Thymus (tissue), 11 donors: ENCODE data around the gene CCDC12. TPM values are rescaled to one million over a fixed set of nuclear protein-coding genes. Genes with fewer than 3 reads are reported as not detected.

Experiments used
- DNase-seq, 9 donors: peaks; one replicate each; pipeline ENCODE4 v3.0.0-alpha.2; 2013; ENCODE audit warnings: low spot score in 9 of 9, low read depth in 6 of 9, missing footprints in 1 of 9
- H3K27ac ChIP-seq, 2 donors: one replicate each; pipeline ENCODE4 v1.5.1; 2013; ENCODE audit warnings: control low read depth in 1 of 2, low read depth in 1 of 2, low read length in 1 of 2, mild to moderate bottlenecking in 1 of 2, moderate library complexity in 1 of 2
- H3K27me3 ChIP-seq, 2 donors: one replicate each; pipeline ENCODE4 v1.5.1; 2013; ENCODE audit warnings: low read length in 1 of 2; ENCODE audit not compliant: control insufficient read depth in 2 of 2, insufficient read depth in 1 of 2
- H3K36me3 ChIP-seq, 2 donors: one replicate each; pipeline ENCODE4 v1.5.1; 2013; ENCODE audit warnings: low read length in 1 of 2, mild to moderate bottlenecking in 1 of 2, moderate library complexity in 1 of 2; ENCODE audit not compliant: control insufficient read depth in 2 of 2, insufficient read depth in 2 of 2
- H3K4me1 ChIP-seq, 2 donors: one replicate each; pipeline ENCODE4 v1.5.1; 2013; ENCODE audit warnings: low read length in 2 of 2; ENCODE audit not compliant: control insufficient read depth in 2 of 2, insufficient read depth in 2 of 2
- H3K4me3 ChIP-seq, 2 donors: one replicate each; pipeline ENCODE4 v1.5.1; 2013; ENCODE audit warnings: low read length in 2 of 2, control low read depth in 1 of 2, mild to moderate bottlenecking in 1 of 2
- H3K9me3 ChIP-seq, 2 donors: one replicate each; pipeline ENCODE4 v1.5.1; 2013; ENCODE audit warnings: low read length in 1 of 2, mild to moderate bottlenecking in 1 of 2; ENCODE audit not compliant: control insufficient read depth in 2 of 2, insufficient read depth in 1 of 2
- WGBS: extraction: QIAGEN DNeasy Blood & Tissue Kit; methylation state at CpG from one replicate; pipeline ENCODE4 v1.1.7; 2013; 5-methylcytosine and 5-hydroxymethylcytosine counted together
- polyA plus RNA-seq: library from polyadenylated mRNA; stranded (reverse); fragments of 200-250 nt; gene quantifications from one replicate; pipeline ENCODE4 v1.2.3, GENCODE V29; 2013
- total RNA-seq: library from RNA; stranded (reverse); fragments of 120-200 nt; gene quantifications from one replicate; pipeline ENCODE4 v1.2.4, GENCODE V29; 2013
- donor health status: healthy.

The CCDC12 gene
- total and polyA plus RNA-seq, 2 donors = 47.4 to 83.9 TPM

DNA sequence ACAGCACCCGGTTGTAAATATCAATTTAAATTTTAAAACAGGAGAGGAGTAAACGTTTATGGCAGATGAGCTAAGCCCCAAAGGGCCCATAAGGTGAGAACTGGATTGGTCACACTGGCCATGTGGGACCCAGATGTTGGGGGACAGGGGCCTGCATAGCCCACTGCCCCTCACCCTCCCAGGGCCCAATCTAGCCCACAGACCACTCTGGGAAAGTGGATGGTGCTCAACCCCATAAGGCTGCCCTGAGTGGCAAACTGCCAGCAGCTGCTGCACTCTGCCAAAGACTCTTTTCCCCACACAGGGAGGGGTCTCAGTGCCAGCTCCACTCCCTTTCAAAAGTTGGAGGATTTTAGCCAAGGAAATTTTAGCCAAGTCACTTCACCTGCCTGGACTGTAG is 42.5 kb downstream of the CCDC12 start:
- H3K9me3 ChIP-seq = peaks cover 0 to 3% of the 10 kb centered on the region in 2 donors
- 97% methylated on average over 2 of the region's 2 CpGs for WGBS
- H3K36me3 ChIP-seq = peaks cover 57 to 70% of the 10 kb centered on the region in 2 donors
- H3K4me3 ChIP-seq = no peak overlapping the region
- no peak for DNase-seq
- H3K27ac ChIP-seq = peak overlapping the region in 1 of 2 donors; percentile 8
- peaks cover 11 to 46% of the 10 kb centered on the region in 2 donors for H3K4me1 ChIP-seq
- H3K27me3 ChIP-seq = no peaks in the 10 kb centered on the region

DNA sequence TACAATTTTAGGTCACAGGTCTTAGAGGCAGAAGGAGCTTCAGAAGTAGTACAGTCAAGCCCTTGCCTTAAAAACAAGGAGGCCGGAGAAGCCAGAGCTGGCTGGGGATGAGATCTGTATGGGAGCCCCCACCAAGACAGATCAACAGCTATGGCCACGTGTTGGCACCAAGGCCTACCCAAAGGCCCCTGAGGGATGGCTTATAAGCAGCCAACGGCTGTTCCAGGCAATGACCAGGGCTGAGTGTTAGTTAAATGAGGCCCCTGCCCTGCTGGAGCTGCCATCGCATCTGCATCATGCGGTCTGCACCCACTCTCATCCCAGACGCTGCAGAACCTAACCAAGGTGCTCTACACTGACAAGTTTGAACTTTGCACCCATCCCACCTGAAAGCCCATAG is 43.3 kb downstream of the CCDC12 start:
- peaks cover 11 to 39% of the 10 kb centered on the region in 2 donors for H3K4me1 ChIP-seq
- no peaks in the 10 kb centered on the region for H3K27me3 ChIP-seq
- peaks cover 0 to 6% of the 10 kb centered on the region in 2 donors for H3K9me3 ChIP-seq
- peaks cover 50 to 67% of the 10 kb centered on the region in 2 donors for H3K36me3 ChIP-seq
- WGBS = 88% methylated on average over 6 of the region's 6 CpGs
- no peak overlapping the region for H3K27ac ChIP-seq
- H3K4me3 ChIP-seq = no peak overlapping the region
- DNase-seq = no peak

DNA sequence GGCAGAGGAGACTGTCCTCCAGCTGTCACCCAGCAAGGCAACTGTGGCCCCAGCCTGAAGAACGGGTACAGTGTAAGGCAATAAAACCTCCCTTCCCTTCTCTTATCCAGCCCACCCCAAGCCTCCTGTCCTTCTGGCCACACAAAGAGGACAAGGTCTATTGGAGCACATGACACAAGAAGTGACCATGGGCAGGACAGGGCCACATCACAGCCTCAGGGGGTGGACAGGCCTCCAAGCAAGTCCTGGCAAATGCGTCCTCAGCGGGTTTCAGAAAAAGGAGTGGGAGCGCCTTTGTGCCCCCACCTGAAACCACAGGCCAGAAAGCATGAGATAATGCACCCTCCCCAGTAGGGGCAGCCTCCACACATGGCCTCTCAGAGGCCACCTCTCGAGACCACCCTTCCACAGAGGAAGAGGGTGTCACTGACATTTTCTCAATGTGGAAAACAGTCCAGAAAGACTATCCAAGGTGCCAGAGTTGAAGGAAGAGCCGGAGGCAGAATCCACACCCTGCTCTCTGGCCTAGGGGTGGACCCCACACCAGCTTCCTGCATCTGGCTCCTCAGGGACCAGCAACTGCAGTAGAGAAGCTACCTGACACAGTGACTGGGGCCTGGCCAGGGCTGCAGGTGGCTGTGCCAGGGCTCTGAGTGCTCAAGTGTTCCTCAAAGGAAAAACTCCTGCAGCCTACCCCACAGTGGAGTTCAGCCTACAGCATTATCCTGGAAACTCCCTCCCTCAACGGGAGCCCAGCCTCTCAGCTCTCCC is 43.9 kb downstream of the CCDC12 start:
- Histone ChIP-seq H3K4me1 (peaks cover 11 to 43% of the 10 kb centered on the region in 2 donors), H3K27me3 (no peaks in the 10 kb centered on the region), H3K9me3 (peaks cover 0 to 12% of the 10 kb centered on the region in 2 donors), H3K36me3 (peaks cover 48 to 66% of the 10 kb centered on the region in 2 donors), H3K4me3 (no peak overlapping the region), H3K27ac (peak overlapping the region in 1 of 2 donors; percentile 36)
- DNase-seq = no peak
- 87% methylated on average over 7 of the region's 7 CpGs for WGBS

DNA sequence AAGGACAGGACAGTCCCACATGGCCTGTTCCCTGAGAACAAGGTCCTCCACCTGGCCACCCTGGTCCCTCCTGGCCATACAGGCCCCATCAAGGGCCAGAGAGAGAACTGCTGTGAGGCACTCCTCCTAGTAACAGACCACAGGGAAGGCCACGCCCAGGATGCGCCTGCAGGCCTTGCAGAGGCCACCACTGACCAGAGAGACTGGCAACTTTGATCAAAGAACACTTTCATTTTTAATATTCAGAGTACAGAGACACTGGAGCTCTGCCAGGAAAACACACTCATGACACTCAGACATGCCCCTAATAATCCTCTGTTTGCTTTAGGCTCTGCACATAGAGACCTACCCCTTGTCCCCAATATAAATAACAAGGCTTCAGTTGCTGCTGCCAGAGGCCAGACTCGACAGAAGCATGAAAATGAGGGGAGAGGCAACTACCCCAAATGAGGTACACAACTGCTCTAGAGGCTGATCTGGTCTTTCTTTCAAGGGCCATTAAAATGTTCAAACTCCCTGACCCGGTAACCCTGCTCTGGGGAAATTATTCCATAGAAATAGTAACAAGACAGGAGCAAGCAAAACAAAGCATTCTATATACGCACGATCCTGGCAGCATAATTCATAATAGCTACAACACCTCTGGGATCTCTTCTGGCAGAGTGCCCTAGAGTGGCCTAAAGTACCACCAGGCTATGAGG is 44.8 kb downstream of the CCDC12 start:
- Histone ChIP-seq H3K27me3 (no peaks in the 10 kb centered on the region), H3K27ac (peak overlapping the region; percentile 10 to 25), H3K4me1 (peaks cover 15 to 51% of the 10 kb centered on the region in 2 donors), H3K36me3 (peaks cover 41 to 61% of the 10 kb centered on the region in 2 donors), H3K4me3 (no peak overlapping the region), H3K9me3 (peaks cover 0 to 14% of the 10 kb centered on the region in 2 donors)
- 77% methylated on average over 6 of the region's 6 CpGs for WGBS
- DNase-seq = no peak

DNA sequence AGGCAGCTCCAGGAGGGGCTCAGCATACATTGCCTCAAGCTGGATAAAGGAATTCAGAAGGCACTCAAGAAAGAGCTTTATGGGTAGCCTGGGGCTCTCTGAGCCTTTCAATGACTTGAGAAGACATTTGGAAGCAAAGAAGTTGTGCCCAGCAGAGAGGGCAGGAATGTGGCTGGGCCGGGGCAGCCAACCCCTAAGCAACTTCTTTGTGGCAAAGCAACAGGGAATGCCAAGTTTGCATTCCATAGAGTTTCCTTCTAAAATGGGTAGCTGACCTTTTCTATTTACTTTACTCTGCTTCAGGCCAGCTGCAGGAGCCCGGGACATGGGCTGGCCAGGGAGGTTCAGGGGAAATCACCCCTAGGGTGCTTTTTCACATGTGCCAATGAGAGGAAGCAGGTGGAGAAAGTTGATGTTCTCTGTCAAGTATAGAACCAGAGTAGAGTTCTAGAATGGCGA is 45.6 kb downstream of the CCDC12 start:
- Histone ChIP-seq H3K4me1 (peaks cover 23 to 59% of the 10 kb centered on the region in 2 donors), H3K27me3 (no peaks in the 10 kb centered on the region), H3K27ac (peak overlapping the region; percentile 10 to 20), H3K4me3 (no peak overlapping the region), H3K9me3 (peaks cover 0 to 14% of the 10 kb centered on the region in 2 donors), H3K36me3 (peaks cover 38 to 57% of the 10 kb centered on the region in 2 donors)
- no peak for DNase-seq
- WGBS = 86% methylated on average over 3 of the region's 3 CpGs

DNA sequence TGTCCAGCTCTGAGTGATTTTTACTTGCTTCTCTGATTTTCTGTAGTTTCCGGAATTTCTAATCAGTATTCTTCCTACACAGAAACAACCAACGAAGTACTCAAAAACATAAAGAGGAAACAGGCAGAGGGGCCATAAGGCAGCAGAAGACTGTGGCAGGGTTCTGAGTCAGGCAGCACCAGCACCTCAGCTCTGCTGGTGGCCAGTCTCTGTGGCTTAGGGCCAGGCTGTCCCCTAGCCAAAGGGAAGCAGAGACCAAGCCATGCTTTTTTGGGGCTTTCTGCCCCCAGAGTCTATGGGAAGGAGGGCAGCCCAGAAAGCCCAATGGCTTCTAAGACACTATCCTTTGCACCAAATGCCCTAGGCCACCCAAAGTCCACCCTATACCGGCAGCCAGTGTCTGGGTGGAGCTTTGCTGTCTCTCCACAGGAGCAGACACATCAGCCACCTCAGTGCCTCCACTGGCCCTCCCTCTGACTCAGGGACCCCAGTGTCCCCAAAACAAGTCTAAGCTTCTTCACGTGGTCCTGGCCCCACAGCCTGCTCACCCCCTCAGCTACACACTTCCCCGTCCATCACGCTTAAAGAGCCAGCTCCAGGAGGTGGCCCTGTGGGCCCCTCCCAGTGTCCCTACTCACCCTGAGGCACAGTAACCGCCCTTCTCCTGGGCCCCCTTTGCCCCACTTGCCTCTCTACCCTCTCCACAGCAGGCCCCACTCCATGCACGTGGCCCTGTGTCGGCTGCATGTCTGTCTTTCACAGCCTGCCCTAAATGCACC is 46.2 kb downstream of the CCDC12 start:
- DNase-seq = no peak
- H3K27me3 ChIP-seq = no peaks in the 10 kb centered on the region
- WGBS = 81% methylated on average over 9 of the region's 9 CpGs
- H3K4me1 ChIP-seq = peaks cover 23 to 65% of the 10 kb centered on the region in 2 donors
- peaks cover 42 to 58% of the 10 kb centered on the region in 2 donors for H3K36me3 ChIP-seq
- H3K9me3 ChIP-seq = peaks cover 0 to 17% of the 10 kb centered on the region in 2 donors
- no peak overlapping the region for H3K4me3 ChIP-seq
- peak overlapping the region in 1 of 2 donors; percentile 34 for H3K27ac ChIP-seq

DNA sequence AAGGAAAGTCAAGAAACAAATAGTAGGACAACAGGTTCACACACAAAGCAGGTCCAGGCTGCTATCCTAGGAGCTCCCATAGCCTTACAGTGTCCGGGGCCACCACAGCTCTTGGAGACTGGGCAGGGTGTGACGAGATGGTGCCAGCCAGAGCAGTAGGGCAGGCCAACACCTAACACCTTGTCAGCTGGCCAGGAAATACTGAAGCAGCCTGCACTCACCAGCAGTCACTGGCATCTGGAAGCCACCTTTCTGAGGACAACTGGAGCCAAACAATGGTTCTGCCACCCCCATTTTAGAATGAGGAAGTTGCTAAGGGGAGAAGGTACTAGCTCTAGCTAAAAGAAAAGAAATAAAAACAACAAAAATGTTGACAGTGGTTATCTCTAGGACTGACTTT is 47.2 kb downstream of the CCDC12 start:
- H3K4me3 ChIP-seq = no peak overlapping the region
- no peak for DNase-seq
- peaks cover 0 to 17% of the 10 kb centered on the region in 2 donors for H3K9me3 ChIP-seq
- H3K27ac ChIP-seq = no peak overlapping the region
- H3K27me3 ChIP-seq = no peaks in the 10 kb centered on the region
- H3K36me3 ChIP-seq = peaks cover 41 to 59% of the 10 kb centered on the region in 2 donors
- 88% methylated on average over 2 of the region's 2 CpGs for WGBS
- peaks cover 23 to 69% of the 10 kb centered on the region in 2 donors for H3K4me1 ChIP-seq

DNA sequence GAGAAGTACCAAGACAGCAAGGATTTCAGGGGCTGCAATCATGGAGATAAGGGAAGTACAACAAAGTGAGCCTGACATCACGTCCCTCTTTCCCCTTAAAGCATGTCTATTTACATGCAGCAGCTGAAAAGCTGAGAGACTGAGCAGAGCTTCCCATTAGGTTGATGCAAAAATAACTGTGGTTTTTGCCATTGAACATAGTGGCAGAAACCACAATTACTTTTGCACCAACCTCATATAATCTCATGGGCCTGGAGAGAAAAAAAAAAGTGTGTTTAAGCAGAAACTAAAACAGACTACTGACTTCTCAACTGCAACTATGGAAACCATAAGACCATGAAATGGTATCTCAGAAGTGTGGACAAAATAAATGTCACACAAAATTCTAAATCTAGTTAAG is 48.3 kb downstream of the CCDC12 start:
- DNase-seq = peak in 1 of 9 donors; percentile 42
- Histone ChIP-seq H3K4me3 (no peak overlapping the region), H3K36me3 (peaks cover 46 to 62% of the 10 kb centered on the region in 2 donors), H3K4me1 (peaks cover 21 to 70% of the 10 kb centered on the region in 2 donors), H3K27me3 (no peaks in the 10 kb centered on the region), H3K9me3 (peaks cover 0 to 17% of the 10 kb centered on the region in 2 donors), H3K27ac (no peak overlapping the region)
- WGBS = 45% methylated on average over 1 of the region's 1 CpG
